ENCODE results near the gene ACKR2.

The ACKR2 gene, protein sequence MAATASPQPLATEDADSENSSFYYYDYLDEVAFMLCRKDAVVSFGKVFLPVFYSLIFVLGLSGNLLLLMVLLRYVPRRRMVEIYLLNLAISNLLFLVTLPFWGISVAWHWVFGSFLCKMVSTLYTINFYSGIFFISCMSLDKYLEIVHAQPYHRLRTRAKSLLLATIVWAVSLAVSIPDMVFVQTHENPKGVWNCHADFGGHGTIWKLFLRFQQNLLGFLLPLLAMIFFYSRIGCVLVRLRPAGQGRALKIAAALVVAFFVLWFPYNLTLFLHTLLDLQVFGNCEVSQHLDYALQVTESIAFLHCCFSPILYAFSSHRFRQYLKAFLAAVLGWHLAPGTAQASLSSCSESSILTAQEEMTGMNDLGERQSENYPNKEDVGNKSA

DNA sequence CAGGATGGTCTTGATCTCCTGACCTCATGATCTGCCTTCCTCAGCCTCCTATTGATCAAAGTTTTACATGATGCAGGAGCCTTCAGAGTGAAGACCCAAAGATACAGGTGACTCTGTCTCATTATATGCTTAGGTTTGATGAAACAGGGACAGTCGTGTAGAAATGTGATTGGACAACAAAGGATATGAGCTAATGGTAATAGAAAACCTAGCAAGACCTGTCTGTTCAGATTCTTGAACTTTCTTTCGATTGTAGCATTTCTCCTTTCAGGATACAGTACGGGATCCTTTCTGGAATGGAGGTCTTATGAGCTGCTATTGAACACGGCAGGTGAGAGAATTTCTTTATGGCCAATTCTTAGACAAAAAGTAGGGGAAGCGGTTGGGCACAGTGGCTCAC is at the start of gene ACKR2:
Gene ACKR2, plus strand, starts transcription at position 244 of the 400 bp plus-strand sequence. CDS start 55,058 bp downstream, outside the sequence.
- no peak for DNase-seq

DNA sequence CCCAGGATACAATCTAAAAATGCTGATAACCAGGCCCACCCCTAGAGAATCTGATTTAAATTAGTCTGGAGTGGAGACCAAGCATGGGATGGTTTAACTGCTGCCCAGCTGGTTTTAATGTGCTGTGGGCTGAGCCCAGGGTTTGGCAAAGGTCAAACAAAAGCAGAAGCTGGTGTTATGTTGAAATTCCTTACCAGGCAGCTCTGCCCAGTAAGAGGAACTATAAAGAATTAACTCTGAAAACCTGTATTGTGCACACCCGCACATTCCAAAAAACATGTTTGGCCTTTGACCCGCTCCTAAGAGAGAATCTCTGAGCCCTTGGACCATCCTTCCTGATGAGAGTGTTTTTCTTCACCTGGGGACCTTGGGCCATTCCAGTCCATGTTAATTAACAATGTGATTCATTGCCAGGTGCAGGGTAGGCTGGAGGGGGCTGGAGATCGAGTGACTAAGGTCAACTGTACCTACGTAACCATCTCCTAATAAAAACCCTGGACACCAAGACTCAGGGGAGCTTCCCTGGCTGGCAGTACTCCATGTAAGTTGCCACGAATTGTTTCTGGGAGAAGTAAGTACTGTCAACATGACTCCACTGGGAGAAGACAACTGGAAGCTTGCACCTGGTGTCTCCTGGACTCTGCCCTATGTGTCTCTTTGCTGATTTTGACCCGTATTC is 47.1 kb upstream of the ACKR2 start:
- peak; percentile 38 for DNase-seq

DNA sequence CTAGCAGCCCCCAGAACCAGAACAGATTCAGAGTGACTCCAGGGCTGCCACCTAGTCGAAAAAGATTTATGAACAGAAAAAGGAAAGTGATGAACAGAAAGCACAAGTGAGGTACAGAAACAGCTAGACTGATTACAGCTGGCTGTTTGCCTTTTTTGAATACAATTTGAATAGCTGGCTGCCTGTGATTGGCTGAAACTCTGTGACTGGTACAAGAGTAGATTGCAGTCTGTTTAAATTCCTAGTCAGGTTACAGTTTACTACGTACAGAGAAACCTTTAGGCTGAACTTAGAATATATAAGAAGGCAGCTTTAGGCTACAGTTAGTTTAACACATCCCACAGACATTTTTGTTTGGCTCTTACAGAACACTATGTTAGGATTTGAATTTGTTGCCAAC is 46.2 kb upstream of the ACKR2 start:
- no peak for DNase-seq

DNA sequence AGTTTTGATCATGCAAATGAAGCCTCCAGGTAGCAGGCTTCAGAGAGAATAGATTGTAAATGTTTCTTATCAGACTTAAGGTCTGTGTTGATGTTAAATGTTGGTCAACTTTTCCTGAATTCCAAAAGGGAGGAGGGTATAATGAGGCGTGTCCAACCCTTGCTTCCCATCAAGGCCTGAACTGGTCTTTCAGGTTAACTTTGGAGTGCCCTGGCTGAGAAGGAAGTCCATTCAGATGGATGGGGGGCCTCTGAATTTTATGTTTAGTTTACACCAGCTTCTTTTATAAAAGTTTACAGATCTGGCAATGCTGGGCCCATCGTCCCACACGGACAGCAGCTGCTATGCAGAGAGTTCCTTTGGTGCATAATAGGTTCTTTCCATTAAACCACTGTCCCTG is 45.1 kb upstream of the ACKR2 start:
- no peak for DNase-seq

DNA sequence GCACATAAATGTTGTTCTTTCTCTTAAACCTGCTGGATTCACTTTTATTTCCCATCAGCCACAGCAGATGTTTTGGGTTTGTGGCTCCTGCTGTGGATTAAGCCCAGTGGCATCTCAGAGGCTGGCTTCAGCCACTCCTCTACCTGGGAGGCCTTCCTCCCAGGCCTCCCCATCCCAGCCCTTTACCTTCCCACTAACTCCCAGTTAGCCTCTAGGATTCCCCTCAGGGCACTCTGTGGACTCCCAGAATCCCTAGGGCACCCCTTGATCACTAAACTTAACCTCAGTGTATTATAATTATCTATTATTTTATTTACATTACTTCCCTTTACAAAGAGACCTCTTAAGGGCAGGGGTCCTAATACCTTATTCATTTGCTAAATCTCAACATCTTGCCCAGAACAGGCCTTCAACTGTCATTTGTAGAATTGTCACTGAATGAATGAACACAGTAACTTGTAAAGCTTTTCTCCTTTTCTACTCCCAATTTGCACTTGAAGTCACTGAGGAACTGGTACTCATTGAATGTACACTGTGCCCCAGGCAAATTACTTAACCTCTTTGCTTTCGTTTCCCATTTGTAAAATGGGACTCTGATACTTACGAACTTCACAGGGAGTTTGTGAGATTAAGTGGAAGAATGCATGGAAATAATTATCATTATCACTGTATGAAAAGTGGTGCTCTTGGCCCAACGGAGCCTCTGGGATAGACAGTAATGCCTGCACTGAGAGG is 44.5 kb upstream of the ACKR2 start:
- no peak for DNase-seq

DNA sequence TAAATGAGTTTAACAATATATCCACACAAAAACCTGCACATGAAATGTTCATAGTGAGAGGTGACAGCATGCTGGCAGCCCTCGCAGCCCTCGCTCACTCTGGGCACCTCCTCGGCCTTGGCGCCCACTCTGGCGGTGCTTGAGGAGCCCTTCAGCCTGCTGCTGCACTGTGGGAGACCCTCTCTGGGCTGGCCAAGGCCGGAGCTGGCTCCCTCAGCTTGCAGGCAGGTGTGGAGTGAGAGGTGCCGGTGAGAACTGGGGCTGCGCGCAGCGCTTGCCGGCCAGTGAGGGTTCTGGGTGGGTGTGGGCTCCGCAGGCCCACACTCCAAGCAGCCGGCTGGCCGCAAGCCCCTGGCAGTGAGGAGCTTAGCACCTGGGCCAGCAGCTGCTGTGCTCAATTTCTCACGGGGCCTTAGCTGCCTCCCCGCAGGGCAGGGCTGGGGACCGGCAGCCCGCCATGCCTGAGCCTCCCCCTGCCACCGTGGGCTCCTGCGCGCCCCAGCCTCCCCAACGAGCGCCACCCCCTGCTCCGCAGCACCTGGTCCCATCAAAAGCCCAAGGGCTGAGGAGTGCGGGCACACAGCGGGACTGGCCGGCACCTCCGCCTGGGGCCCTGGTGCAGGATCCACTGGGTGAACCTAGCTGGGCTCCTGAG is 39.6 kb upstream of the ACKR2 start:
- no peak for DNase-seq

DNA sequence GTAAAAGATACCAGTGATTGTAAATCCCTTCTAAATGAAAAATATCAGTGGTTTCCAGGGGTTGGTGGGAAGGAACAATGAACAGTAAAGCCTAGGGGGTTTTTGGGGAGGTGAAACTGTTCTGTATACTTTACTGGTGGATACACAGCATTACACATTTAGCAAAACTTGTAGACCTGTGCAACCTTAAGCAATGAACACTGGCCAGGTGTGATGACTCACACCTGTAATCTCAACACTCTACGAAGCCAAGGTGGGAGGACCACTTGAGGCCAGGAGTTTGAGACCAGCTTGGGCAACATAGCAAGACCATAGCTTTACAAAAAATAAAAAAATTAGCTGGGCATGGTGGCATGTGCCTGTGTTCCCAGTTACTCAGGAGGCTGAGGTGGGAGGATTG is 38.0 kb upstream of the ACKR2 start:
- no peak for DNase-seq

DNA sequence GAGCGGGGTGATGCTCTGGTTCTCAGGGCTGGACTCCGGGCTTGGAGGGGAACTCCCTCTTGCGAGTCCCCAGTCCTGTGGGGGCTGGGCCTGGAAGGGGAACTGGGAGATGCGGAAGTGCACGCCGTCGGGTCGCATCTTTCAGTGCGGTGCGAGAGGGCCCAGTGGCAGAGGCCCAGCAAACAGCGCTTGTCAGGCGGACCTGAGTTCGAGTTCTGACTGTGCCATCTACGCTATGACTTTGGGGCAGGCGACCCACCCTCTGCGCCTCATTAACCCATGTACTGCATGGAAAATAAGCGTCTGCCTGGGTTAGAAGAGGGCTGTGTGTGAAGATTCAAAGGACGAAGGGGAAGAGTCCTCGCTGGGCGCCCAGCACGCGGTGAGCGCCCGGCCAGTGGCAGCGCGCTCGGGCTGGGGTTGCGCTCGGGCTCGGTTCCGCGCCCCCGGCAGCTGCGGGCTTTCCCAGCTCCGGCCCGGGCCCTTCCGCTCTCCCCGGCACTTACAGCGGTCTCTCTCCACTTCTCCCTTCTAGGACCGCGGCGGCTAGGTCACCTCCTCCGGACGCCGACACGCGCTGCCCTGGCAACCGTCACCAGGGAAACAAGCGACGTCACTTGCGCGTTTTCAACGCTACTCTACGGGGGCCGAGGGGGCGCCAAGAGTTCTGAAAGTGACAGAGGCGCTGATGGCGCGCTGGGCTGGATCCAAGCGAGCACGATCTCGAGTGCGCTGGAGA is 36.4 kb upstream of the ACKR2 start, which contains the start of gene CCDC13:
Gene CCDC13, minus strand, starts transcription at position 584 of the 739 bp plus-strand sequence. CDS start 14,908 bp downstream, outside the sequence.
- DNase-seq, result peak; percentile 89

DNA sequence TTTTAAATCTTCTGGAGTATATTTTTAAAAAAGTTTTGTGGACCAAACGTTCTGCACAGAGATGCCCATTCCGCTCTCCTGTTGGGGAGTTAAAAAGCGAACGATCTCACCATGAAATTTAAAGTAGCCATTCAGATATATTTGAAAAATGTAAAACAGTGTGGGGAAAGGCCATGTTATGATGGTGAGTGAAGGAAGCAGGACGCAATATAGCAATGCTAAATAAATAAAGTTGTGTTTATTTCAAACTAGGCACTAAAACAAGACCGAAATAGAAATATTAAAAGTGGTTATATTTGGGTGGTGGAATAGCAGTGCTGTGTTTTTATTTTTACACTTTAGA is 35.9 kb upstream of the ACKR2 start:
- no peak for DNase-seq

DNA sequence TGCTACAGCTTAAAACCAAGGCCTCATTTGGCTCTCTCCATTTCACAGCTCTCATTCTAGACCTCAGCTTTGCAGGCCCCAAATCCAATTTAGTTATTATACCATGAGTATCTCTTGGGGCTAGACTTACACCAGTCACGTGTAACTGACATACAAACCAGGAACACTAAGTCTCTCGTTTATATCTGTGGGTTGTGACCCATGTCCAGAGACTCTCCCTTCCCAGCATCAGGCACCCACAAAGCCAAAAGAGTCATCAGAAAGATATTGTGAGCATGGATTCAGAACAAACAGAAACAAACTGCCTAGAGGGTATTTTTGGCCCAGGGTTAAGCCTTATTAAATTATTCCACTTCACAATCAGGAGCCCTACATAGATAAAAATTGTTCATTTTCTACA is 30.6 kb upstream of the ACKR2 start:
- DNase-seq, result no peak

DNA sequence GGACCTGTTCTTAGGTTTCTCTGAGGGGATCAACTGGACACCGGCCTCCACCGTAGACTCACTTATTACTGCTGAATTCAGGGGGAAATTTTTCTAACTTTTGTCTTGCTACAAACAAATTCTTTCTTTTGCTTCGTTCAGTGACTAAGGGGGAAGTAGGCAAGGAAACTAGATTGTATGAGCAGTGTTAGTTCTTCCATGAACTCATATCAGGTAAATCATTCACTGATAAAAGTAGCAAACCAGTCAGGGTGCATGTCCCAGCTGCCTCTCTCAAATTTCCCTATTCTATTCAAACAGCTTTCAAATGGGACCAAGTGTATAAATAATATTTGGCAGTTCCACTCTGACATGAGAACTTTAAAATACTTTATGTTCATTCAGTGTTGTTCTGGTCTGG is 28.8 kb upstream of the ACKR2 start:
- DNase-seq, result no peak

DNA sequence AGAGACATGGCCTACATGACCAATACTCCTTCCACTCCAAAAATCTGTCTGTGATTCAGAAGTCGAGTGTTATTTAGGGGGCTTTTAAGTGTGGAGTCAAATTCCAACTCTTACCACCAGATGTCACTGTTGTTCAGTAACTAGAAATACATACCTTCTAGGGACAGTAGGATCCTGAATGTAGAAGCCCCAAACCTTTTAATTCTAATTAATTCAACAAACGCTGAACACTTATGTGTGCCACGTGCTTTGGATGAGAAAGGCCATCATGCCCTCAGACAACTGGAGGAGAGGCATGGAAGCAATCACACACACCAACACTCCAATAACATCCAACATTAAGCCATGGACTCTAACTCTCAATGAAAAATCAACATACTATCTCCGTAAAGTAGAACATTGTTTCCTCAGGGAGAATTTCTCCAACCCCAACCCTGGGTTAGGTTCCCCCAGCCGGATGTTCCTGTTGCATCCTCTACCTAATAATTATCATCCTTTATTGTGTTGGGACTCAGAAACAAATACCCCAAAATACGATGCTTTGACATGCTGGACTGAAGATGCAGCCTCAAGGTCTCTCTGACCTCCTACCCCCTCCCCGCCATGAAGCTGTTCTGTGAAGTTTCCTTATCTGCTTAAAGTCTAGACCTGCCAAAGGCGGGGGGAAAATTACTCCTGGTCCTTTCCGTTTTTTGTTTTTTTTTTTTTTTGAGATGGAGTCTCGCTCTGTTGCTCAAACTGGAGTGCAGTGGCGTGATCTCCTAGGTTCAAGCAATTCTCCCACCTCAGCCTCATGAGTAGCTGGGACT is 28.1 kb upstream of the ACKR2 start:
- DNase-seq, result peak; percentile 61

DNA sequence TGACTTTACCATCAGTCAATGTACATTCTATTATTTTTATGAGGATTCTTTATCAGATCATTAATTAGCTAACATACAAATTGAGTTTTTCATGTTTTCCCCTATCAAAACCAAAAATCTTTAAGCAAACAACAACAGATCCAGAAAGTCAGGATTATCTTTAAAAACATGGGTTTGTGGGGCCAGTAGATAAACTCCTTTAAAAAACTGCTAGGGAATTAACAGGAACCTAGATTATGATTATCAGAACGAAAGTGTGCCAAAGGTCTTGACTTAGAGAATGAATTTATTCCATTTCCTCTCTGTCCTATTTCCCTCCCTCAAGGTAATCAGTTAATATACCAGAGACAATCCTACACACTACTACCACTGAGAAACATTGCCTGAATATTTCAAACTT is 23.0 kb upstream of the ACKR2 start:
- DNase-seq, result no peak

DNA sequence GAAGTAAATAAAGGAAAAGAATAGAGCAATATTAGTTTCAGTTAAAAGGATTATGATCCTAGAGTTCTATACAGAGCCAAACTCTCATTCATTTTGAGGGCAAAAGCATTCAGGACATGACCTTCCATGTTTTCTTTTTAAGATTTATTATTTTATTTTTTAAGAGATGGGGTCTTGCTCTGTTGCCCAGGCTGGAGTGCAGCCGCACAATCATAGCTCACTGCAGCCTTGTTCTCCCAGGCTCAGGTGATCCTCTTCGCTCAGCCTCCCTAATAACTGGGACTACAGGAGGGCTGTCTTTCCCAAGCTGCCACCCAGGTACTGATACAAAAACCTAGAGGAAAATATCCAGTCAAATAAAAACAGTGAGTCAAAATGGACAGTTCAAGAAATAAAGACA is 22.6 kb upstream of the ACKR2 start:
- no peak for DNase-seq

DNA sequence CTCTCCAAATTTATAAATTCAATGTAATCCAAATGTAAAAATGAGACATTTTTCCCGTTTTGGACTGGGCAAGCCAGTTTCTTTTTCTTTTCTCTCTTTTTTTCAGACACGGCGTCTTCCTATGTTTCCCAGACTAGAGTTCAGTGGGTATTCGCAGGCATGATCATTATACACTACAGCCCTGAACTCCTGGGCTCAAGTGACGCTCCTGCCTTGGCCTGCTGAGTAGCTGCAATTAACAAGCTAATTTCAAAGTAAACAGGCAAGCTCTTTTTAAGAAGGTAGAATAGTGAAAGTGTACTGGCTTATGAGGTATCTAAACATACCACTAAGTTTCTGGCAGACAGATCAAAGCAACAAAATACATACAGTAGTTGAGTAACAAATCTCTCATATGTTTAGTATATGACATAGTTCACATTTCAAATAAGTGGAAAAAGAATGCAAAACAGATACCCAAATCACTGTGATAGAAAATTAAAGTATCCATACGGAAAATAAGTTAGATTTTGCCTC is 18.5 kb upstream of the ACKR2 start:
- DNase-seq, result no peak

DNA sequence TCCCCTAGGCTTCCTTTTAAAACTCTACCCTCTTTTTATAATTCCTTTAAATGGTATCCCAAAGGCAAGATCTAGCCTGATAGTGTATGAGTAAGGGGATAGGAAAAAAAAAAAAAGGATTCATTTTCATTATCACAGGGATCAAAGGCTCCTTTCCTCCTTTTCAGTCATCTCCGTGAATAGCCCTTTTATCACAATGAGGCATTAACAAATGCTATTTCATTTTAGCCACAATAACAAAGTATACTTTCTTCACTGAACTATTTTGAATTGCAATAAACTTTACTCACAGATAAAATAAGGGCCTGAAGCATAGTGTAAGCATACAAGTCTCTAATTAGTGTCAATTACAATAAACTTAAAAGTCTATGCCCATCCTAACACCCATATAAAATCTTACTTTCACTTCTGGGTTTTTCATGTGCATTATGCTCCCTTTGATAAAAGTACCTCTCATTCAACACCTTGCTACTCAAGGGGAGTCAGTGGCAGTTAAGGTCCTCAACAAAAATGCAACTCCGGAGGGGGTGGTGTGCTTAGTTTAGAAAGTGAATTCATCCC is 13.5 kb upstream of the ACKR2 start:
- no peak for DNase-seq

DNA sequence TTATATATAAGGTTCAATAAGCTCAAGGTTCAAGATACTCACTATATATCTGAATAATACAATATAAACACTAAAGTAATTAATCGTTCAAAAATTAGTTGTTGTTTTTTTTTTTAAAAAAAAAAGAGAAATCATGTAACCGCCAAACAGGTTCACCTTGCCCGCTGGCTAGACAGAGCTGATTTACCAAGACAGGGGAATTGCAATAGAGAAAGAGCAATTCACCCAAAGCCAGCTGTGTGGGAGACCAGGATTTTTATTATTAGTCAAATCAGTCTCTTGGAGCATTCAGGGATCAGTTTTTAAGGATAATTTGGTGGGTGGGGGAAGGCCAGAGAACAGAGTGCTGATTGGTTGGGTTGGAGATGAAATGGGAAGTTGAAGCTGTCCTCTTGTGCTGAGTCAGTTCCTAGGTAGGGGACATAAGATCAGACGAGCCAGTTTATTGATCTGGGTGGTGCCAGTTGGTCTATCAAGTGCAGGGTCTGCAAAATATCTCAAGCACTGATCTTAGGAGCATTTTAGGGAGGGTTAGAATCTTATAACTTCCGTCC is 12.8 kb upstream of the ACKR2 start:
- DNase-seq, result no peak

DNA sequence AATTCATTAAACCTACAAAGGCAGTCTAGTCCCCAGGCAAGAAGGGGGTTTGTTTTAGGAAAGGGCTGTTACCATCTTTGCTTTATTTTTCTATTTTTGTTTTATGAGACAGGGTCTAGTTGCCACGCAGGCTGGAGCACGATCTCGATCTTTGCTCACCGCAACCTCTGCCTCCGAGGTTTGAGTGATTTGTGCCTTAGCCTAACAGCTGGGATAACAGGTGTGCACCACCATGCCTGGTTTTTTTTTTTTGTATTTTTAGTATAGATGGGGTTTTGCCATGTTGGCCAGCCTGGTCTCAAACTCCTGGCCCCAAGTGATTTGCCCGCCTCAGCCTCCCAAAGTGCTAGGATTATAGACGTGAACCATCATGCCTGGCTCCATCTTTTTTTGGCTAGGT is 9.9 kb upstream of the ACKR2 start:
- no peak for DNase-seq

DNA sequence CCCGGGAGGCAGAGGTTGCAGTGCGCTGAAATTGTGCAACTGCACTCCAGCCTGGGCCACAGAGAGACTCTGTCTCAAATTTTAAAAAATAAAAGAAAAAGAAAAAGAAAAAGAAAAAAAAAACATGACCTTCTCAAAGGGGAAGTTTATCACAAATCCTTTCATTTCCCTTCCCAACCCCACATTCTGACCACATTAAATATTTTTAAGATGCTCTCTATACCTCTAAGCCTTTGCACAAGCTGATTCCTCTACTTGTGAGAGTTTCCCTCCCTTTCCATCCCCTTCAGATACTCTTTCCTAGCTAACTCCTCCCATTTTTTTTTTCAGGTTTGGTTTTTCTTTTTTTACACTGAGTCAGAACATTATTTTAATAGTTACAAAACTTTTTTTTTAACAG is 9.0 kb upstream of the ACKR2 start:
- DNase-seq, result no peak

DNA sequence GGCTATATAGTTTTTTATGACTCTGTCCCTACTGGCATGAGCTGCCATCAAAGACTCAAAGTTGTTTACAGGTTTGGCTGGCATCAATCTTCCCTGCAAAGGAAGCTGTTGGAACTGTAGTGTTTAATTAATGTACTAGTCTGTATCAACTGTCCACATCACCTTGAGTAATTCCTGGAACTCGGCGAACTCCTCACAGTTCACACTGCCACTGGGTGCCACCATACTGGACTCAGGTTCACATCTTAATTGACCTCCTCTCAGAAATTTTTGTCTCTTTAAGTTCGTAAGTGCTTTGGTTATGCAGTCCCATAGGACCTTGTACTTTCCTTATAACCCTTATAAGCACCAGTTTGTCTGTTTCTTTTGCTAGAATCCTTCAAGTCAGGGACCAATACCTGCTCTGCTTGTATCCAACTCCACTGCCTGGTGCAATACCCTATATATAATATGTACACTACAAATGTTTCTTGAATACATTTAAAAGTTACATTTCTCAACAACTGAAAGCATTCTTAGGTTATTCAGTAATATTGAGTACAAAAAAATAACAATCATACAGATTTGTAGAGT is 8.1 kb upstream of the ACKR2 start:
- no peak for DNase-seq

All from GDM1 (cell line).